A549 (cell line): ENCODE measurements around the gene ZNF605.

Source experiments
- CTCF ChIP-seq: fragments of >200 bp; sonication (Bioruptor Twin); formaldehyde crosslinking; IDR thresholded peaks from 3 replicates; pipeline ENCODE4 v1.5.1; 2016
- HOXA7 ChIP-seq: fragments of 250-450 bp; sonication (Bioruptor Pico); IDR thresholded peaks from 2 replicates; pipeline ENCODE4 v1.5.0; 2020; ENCODE audit warnings: mild to moderate bottlenecking, moderate library complexity
- POLR2A ChIP-seq: IDR thresholded peaks from 2 replicates; pipeline ENCODE4 v1.6.1; 2012; ENCODE audit warnings: mild to moderate bottlenecking, low read length
- REST ChIP-seq: fragments of 200-600 bp; sonication (generic); IDR thresholded peaks from 2 replicates; pipeline ENCODE4 v1.6.1; 2016; ENCODE audit warnings: antibody characterized with exemption, mild to moderate bottlenecking, moderate library complexity
- SMC3 ChIP-seq: fragments of >200 bp; sonication (Bioruptor Twin); formaldehyde crosslinking; IDR thresholded peaks from 3 replicates; pipeline ENCODE4 v1.6.1; 2018; ENCODE audit warnings: inconsistent platforms
- ZC3H11A ChIP-seq: fragments of 450-650 bp; IDR thresholded peaks from 2 replicates; pipeline ENCODE4 v1.6.1; 2014; ENCODE audit warnings: antibody characterized with exemption, mild to moderate bottlenecking
- TF ChIP-seq, protein P1 (sequence below): IDR thresholded peaks from 2 replicates; pipeline ENCODE4 v1.6.1; 2012
- TF ChIP-seq, protein P2 (sequence below): fragments of 450-650 bp; IDR thresholded peaks from 2 replicates; pipeline ENCODE4 v1.6.1; 2014; ENCODE audit warnings: antibody characterized with exemption
- TF ChIP-seq, protein P3 (sequence below): fragments of 150-350 bp; IDR thresholded peaks from 2 replicates; pipeline ENCODE4 v1.6.1; 2014; ENCODE audit warnings: low read depth, mild to moderate bottlenecking, low read length

- TF ChIP-seq, protein P1, sequence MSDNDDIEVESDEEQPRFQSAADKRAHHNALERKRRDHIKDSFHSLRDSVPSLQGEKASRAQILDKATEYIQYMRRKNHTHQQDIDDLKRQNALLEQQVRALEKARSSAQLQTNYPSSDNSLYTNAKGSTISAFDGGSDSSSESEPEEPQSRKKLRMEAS, result no peak
- TF ChIP-seq, protein P2, sequence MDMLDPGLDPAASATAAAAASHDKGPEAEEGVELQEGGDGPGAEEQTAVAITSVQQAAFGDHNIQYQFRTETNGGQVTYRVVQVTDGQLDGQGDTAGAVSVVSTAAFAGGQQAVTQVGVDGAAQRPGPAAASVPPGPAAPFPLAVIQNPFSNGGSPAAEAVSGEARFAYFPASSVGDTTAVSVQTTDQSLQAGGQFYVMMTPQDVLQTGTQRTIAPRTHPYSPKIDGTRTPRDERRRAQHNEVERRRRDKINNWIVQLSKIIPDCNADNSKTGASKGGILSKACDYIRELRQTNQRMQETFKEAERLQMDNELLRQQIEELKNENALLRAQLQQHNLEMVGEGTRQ, result no peak
- TF ChIP-seq POLR2A (no peak; the same call in 1 of the 2 replicates), CTCF (no peak), ZC3H11A (no peak), SMC3 (no peak), HOXA7 (CRISPR knock-in tag) (no peak), REST (no peak)
- TF ChIP-seq, protein P3, sequence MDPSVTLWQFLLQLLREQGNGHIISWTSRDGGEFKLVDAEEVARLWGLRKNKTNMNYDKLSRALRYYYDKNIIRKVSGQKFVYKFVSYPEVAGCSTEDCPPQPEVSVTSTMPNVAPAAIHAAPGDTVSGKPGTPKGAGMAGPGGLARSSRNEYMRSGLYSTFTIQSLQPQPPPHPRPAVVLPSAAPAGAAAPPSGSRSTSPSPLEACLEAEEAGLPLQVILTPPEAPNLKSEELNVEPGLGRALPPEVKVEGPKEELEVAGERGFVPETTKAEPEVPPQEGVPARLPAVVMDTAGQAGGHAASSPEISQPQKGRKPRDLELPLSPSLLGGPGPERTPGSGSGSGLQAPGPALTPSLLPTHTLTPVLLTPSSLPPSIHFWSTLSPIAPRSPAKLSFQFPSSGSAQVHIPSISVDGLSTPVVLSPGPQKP, result no peak
Observed at GRCh38 chr12:132941336-132941954, 14.7 kb downstream of the ZNF605 start.
